ENCODE data around the gene COL5A2.

COL5A2 gene

GRCh38 chr2:188997263-188997662 is 182.3 kb downstream of the COL5A2 start:
- no peak for DNase-seq (ENCODE audit: low spot score)

DNA sequence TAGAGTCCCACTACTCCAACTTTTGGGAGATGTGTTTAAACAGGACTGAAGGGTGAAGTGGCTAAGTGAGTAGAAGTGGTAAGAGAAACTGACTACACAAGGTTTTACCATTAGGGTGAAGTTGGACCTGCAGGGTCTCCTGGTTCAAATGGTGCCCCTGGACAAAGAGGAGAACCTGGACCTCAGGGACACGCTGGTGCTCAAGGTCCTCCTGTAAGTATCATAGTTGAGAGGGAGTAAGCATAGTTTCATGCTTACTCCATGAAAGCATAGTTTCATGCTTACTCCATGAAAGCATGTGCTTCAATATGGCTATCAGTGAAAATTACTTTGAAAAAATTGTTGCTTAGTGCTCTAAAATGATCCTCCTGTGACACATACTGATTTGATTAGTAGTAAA is 186.3 kb downstream of the COL5A2 start:
- DNase-seq (ENCODE audit: low spot score) = no peak

- DNase-seq (ENCODE audit: low spot score) = no peak
Measured at GRCh38 chr2:188986839-188987238, 192.7 kb downstream of the COL5A2 start.

DNA sequence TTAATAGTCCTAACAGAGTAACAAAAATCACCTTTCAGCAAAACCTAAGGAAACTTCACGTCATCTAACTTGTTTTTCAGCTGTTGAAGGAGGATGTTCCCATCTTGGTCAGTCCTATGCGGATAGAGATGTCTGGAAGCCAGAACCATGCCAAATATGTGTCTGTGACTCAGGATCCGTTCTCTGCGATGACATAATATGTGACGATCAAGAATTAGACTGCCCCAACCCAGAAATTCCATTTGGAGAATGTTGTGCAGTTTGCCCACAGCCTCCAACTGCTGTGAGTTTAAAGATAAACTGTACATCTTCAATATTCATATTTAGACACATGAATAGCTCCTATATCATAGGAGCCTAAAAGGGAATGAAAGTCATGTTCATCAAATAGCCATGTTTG is 194.9 kb downstream of the COL5A2 start:
- DNase-seq (ENCODE audit: low spot score) = no peak

DNA sequence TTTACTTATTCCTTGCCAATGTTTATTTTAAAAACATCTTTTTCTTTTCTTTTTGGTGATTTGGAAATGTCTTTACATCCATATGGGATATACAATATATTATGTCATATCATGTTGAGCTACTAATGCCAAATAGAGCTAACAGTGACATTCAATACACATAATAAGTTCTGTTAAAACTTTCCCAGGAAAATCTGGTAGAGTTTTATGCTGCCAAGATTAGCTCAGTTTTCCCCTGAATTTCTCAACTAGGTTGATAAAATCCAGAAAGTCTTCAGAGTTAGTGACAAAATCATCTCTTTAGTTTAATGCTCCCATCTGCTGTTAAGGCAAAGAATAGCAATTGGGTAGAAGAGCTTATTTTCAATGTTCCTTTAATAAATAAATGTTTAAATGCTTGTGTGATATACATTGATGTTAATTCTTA is 195.5 kb downstream of the COL5A2 start:
- DNase-seq (ENCODE audit: low spot score) = no peak

DNA sequence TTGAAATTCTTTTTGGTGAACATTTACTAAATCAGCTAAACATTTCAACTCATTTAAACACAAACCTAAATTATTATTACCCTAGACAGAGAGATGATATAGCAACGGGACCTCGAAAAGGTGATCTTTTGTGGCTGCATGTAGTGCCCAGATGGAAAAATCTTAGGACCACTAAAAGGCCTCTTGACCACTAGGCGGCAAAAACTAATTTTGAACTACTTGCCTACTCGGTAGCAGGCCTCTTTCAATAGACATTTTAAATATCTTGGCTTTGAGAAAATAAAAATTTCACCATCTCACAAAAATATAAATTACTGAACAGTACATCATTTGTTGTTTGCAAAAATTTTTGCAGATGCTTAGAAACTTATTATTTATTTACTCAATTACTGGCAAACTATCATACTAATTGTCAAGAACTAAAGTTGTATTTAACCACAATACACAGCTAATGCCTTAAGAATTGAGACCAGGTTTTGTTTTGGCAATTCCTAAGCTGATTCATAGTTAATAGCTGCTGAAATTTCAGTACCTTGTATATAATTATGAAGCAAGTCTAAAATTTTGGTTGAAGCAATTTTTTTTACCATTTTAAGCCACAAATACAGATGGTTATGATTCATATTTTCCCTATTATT is 196.0 kb downstream of the COL5A2 start:
- no peak for DNase-seq (ENCODE audit: low spot score)
